GM12878 (cell line): ENCODE data around the gene CD82. TPM values are rescaled to one million over a fixed set of nuclear protein-coding genes. Genes with fewer than 3 reads are reported as not detected.

Experiments used
- ATAC-seq: fragments of 200-7000 bp; cut with Tn5 transposase; 3 replicates; pipeline ENCODE4 v1.9.1; 2020; ENCODE audit warnings: mild to moderate bottlenecking, moderate library complexity
- BruUV-seq: library from RNA; stranded (reverse); fragments of 400-500 nt; replicated peaks from 2 replicates; lab custom pipeline; 2021; lab: Mats Ljungman, UMichigan
- CTCF ChIA-PET: fragments of 300-600 bp; sonication (Branson Sonifier 250); formaldehyde crosslinking; extraction: SDS; loops from one replicate; lab custom pipeline; 2021; ENCODE audit warnings: inconsistent platforms; lab: Yijun Ruan, JAX
- POLR2A ChIA-PET: fragments of 350-600 bp; formaldehyde crosslinking; extraction: SDS; loops from one replicate; lab custom pipeline; 2021; ENCODE audit warnings: inconsistent platforms; lab: Charles Lee
- RAD21 ChIA-PET: fragments of 300-600 bp; sonication (Branson Sonifier 250); formaldehyde crosslinking; loops from one replicate; lab custom pipeline; 2023; ENCODE audit warnings: antibody characterized with exemption; ENCODE audit not compliant: unreplicated experiment; lab: Charles Lee
- SMC1A ChIA-PET: fragments of 300-600 bp; sonication (Branson Sonifier 250); formaldehyde crosslinking; loops from one replicate; lab custom pipeline; 2023; ENCODE audit not compliant: unreplicated experiment, uncharacterized antibody; lab: Charles Lee
- DNase-seq: peaks from one replicate; pipeline ENCODE4 v3.0.0-alpha.2; 2011; ENCODE audit warnings: low read depth, low spot score
- FAIRE-seq: peaks from 3 replicates; lab custom pipeline; 2011; peaks lifted over from hg19 to GRCh38; lab: Jason Lieb, UNC
- H2AFZ ChIP-seq: 2 replicates; pipeline ENCODE4 v1.6.0; 2011; ENCODE audit warnings: low read depth, low read length, control low read depth; ENCODE audit not compliant: control insufficient read depth
- H3K27ac ChIP-seq: 2 replicates; pipeline ENCODE4 v1.5.1; 2011; ENCODE audit warnings: control low read depth; ENCODE audit not compliant: control insufficient read depth, insufficient read depth
- H3K27me3 ChIP-seq, 2 experiments: replicated peaks in 1 of 2; 2 replicates each; pipeline versions ENCODE4 v1.6.0 to v1.6.1; 2011; ENCODE audit warnings: low read length in 1 of 2; ENCODE audit not compliant: control insufficient read depth in 2 of 2, insufficient read depth in 2 of 2
- H3K36me3 ChIP-seq, 2 experiments: 2 replicates each; pipeline ENCODE4 v1.5.1; 2011; ENCODE audit warnings: low read length in 1 of 2; ENCODE audit not compliant: control insufficient read depth in 2 of 2, insufficient read depth in 2 of 2
- H3K4me1 ChIP-seq: 2 replicates; pipeline ENCODE4 v1.6.1; 2011; ENCODE audit warnings: mild to moderate bottlenecking, low read length, moderate library complexity, mixed read lengths; ENCODE audit not compliant: control insufficient read depth, insufficient read depth
- H3K4me2 ChIP-seq: 2 replicates; pipeline ENCODE4 v1.6.0; 2011; ENCODE audit warnings: control low read depth; ENCODE audit not compliant: control insufficient read depth, insufficient read depth
- H3K4me3 ChIP-seq: fragments of 200-600 bp; sonication (generic); 2 replicates; pipeline ENCODE4 v1.5.1; 2016
- H3K79me2 ChIP-seq: 2 replicates; pipeline ENCODE4 v1.6.0; 2011; ENCODE audit warnings: low read length; ENCODE audit not compliant: control insufficient read depth, insufficient read depth
- H3K9ac ChIP-seq: 2 replicates; pipeline ENCODE4 v1.8.0; 2011; ENCODE audit warnings: low read length, control low read depth, mixed read lengths; ENCODE audit not compliant: control insufficient read depth, insufficient read depth
- H3K9me3 ChIP-seq: replicated peaks from 3 replicates; pipeline ENCODE4 v1.5.1; 2011; ENCODE audit warnings: mild to moderate bottlenecking, low read length; ENCODE audit not compliant: control insufficient read depth, insufficient read depth
- H4K20me1 ChIP-seq: 2 replicates; pipeline ENCODE4 v1.6.0; 2011; ENCODE audit not compliant: control insufficient read depth, insufficient read depth
- ATF2 ChIP-seq: IDR thresholded peaks from 2 replicates; pipeline ENCODE4 v1.6.1; 2012; ENCODE audit warnings: low read length, inconsistent platforms
- NR2F1 ChIP-seq: fragments of 450-650 bp; conservative IDR thresholded peaks from 2 replicates; pipeline ENCODE4 v1.6.1; 2017; ENCODE audit warnings: mild to moderate bottlenecking
- PAX5 ChIP-seq: IDR thresholded peaks from 2 replicates; pipeline ENCODE4 v1.6.1; 2011; ENCODE audit warnings: low read depth, low read length, borderline replicate concordance
- POLR2AphosphoS2 ChIP-seq: IDR thresholded peaks from 2 replicates; pipeline ENCODE4 v1.6.1; 2011; ENCODE audit warnings: low read depth, mild to moderate bottlenecking, low read length, improper control_type of control experiment, moderate library complexity
- RB1 ChIP-seq: fragments of 450-650 bp; formaldehyde crosslinking; IDR thresholded peaks from 2 replicates; pipeline ENCODE4 v1.6.1; 2017; ENCODE audit warnings: mild to moderate bottlenecking, borderline replicate concordance
- RBBP5 ChIP-seq: fragments of 200-600 bp; sonication (generic); conservative IDR thresholded peaks from 2 replicates; pipeline ENCODE4 v1.6.1; 2016
- RUNX3 ChIP-seq: IDR thresholded peaks from 2 replicates; pipeline ENCODE4 v1.6.1; 2012; ENCODE audit warnings: low read length, inconsistent platforms
- WGBS: methylation state at CpG from one replicate; pipeline ENCODE4 v1.1.6; 2016; ENCODE audit warnings: low lambda C conversion rate; ENCODE audit not compliant: insufficient replicate concordance, insufficient coverage; ENCODE audit errors: missing lambda C conversion rate; 5-methylcytosine and 5-hydroxymethylcytosine counted together
- in situ Hi-C: fragments of 300-500 bp; cut with MboI; formaldehyde crosslinking; loops from 9 replicates; pipeline ENCODE4 v1.14.3; 2018; ENCODE audit warnings: mixed read lengths
- intact Hi-C: fragments of 100-400 bp; cut with micrococcal nuclease; formaldehyde crosslinking; loops from one replicate; pipeline ENCODE4 v1.14.2; 2022; ENCODE audit not compliant: unreplicated experiment
- polyA plus RNA-seq, 11 experiments: library from polyadenylated mRNA; depleted of rRNA in 4 of 11; unstranded in 6 of 11; stranded (reverse) in 5 of 11; fragments of >200 nt; fragmentation: Nextera tagmentation in 4 of 11; fragmentation: Illumina TruSeq in 1 of 11; extraction: Ambion mirVana in 4 of 11; extraction: Trizol in 1 of 11; gene quantifications; 1 replicate in 1 of 11; 2 replicates in 10 of 11; pipeline versions ENCODE4 v1.2.1 to v1.2.3, GENCODE V29; 2011 to 2016; ENCODE audit warnings: inconsistent platforms in 2 of 11, missing spikeins in 2 of 11, low read depth in 1 of 11
- total RNA-seq, 4 experiments: library from RNA; depleted of rRNA in 3 of 4; stranded (reverse); fragments of >200 nt in 3 of 4; fragmentation: Illumina TruSeq in 1 of 4; extraction: Trizol in 1 of 4; gene quantifications; 2 replicates each; pipeline versions ENCODE4 v1.2.1 to v1.2.3, GENCODE V29; 2013 to 2021
- TF ChIP-seq, protein P1 (sequence below): fragments of 450-650 bp; formaldehyde crosslinking; IDR thresholded peaks from 2 replicates; pipeline ENCODE4 v1.4.0; 2022; ENCODE audit warnings: mild to moderate bottlenecking, moderate library complexity

The CD82 gene
- total and polyA plus RNA-seq, 10 of the 15 experiments (the other 5 are each of a cell fraction or from before 2014, with no cell fraction given): 5.2 to 180 (median 84.7) TPM

GRCh38 chr11:44624761-44625221 lies 59.3 kb downstream of the CD82 start:
- ChIA-PET SMC1A (interaction anchor here (1.0 kb wide), 1 partner anchor 69 kb away, joined by 3 read pairs; no protein-coding TSS in a partner anchor), POLR2A (interaction anchor here (0.5 to 1.0 kb wide), 2 partner anchors 101 to 1224 kb away, joined by 3 to 4 read pairs; no protein-coding TSS in a partner anchor), RAD21 (interaction anchor here (2.2 kb wide), 1 partner anchor 68 kb away, joined by 6 read pairs; no protein-coding TSS in a partner anchor), CTCF (interaction anchor here (1.4 to 9.0 kb wide), 3 partner anchors 8 to 152 kb away, joined by 3 to 93 read pairs (median 9); no protein-coding TSS in a partner anchor)
- H3K4me1 ChIP-seq: peaks cover 13% of the 10 kb centered on the region
- no peak for TF ChIP-seq RUNX3
- no peak for TF ChIP-seq RB1
- TF ChIP-seq, protein P1, sequence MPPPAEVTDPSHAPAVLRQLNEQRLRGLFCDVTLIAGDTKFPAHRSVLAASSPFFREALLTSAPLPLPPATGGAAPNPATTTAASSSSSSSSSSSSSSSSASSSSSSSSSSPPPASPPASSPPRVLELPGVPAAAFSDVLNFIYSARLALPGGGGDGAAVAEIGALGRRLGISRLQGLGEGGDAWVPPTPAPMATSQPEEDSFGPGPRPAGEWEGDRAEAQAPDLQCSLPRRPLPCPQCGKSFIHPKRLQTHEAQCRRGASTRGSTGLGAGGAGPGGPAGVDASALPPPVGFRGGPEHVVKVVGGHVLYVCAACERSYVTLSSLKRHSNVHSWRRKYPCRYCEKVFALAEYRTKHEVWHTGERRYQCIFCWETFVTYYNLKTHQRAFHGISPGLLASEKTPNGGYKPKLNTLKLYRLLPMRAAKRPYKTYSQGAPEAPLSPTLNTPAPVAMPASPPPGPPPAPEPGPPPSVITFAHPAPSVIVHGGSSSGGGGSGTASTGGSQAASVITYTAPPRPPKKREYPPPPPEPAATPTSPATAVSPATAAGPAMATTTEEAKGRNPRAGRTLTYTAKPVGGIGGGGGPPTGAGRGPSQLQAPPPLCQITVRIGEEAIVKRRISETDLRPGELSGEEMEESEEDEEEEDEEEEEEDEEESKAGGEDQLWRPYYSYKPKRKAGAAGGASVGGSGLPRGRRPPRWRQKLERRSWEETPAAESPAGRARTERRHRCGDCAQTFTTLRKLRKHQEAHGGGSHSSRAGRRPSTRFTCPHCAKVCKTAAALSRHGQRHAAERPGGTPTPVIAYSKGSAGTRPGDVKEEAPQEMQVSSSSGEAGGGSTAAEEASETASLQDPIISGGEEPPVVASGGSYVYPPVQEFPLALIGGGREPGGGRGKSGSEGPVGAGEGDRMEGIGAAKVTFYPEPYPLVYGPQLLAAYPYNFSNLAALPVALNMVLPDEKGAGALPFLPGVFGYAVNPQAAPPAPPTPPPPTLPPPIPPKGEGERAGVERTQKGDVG: no peak
- TF ChIP-seq POLR2AphosphoS2: 0 out of 2 replicates have a peak, but pooled peaks have one; percentile 54
- TF ChIP-seq RBBP5: no peak
- TF ChIP-seq PAX5: no peak
- no peak for TF ChIP-seq ATF2
- TF ChIP-seq NR2F1: no peak
- no peaks in the 10 kb centered on the region for H4K20me1 ChIP-seq
- in situ Hi-C loops: loop anchor here (10.0 kb wide), 1 partner anchor 340 kb away; no protein-coding TSS in a partner anchor
- BruUV-seq: no TSS peak
- 100% methylated on average over 4 of the region's 4 CpGs for WGBS
- H3K36me3 ChIP-seq: peaks cover 0 to 5% of the 10 kb centered on the region in 2 experiments; a peak in 2 of 4 replicates
- H3K4me3 ChIP-seq: no peak overlapping the region
- peaks cover 3% of the 10 kb centered on the region; the same call in 2 of the 3 replicates for H3K9me3 ChIP-seq
- H3K9ac ChIP-seq: no peak overlapping the region
- H3K27ac ChIP-seq: no peak overlapping the region
- FAIRE-seq (no peak), ATAC-seq (no peak), DNase-seq (no peak)
- H3K4me2 ChIP-seq: no peak overlapping the region
- H2AFZ ChIP-seq: no peak overlapping the region
- intact Hi-C loops: loop anchor here (5.0 to 10.0 kb wide), 3 partner anchors 153 to 530 kb away; partner anchors contain the start of gene EXT2
- no peaks in the 10 kb centered on the region for H3K27me3 ChIP-seq
- no peaks in the 10 kb centered on the region for H3K79me2 ChIP-seq
